PC-3 (cell line): ENCODE measurements around the gene LRRTM4. TPM values are rescaled to one million over a fixed set of nuclear protein-coding genes. Genes with fewer than 3 reads are reported as not detected.

Source experiments
- ATAC-seq: fragments of 200-7000 bp; cut with Tn5 transposase; 2 replicates; pipeline ENCODE4 v1.9.1; 2020; ENCODE audit warnings: mild to moderate bottlenecking, moderate library complexity
- BruUV-seq: library from RNA; stranded (reverse); fragments of 400-500 nt; replicated peaks from 2 replicates; lab custom pipeline; 2021; lab: Mats Ljungman, UMichigan
- CTCF ChIA-PET: fragments of 300-600 bp; sonication (Branson Sonifier 250); formaldehyde crosslinking; loops from one replicate; lab custom pipeline; 2022; ENCODE audit warnings: antibody characterized with exemption; lab: Charles Lee
- POLR2A ChIA-PET: fragments of 300-600 bp; sonication (Branson Sonifier 250); formaldehyde crosslinking; loops from one replicate; lab custom pipeline; 2022; ENCODE audit warnings: antibody characterized with exemption; ENCODE audit not compliant: unreplicated experiment; lab: Charles Lee
- DNase-seq: peaks from one replicate; pipeline ENCODE4 v3.0.0-alpha.2; 2015
- H2AFZ ChIP-seq: fragments of 300-600 bp; sonication (generic); 2 replicates; pipeline ENCODE4 v1.6.0; 2016; ENCODE audit warnings: antibody characterized with exemption, low read length
- H3F3A ChIP-seq: fragments of 300-600 bp; sonication (generic); one replicate; pipeline ENCODE4 v1.6.0; 2017; ENCODE audit warnings: antibody characterized with exemption, low read length, control low read depth, mild to moderate bottlenecking; ENCODE audit not compliant: unreplicated experiment
- H3K27ac ChIP-seq: fragments of 300-600 bp; sonication (generic); 2 replicates; pipeline ENCODE4 v1.5.1; 2016; ENCODE audit warnings: mild to moderate bottlenecking, low read length
- H3K27me3 ChIP-seq: fragments of 300-600 bp; sonication (generic); 2 replicates; pipeline ENCODE4 v1.6.1; 2016; ENCODE audit warnings: low read length, mixed read lengths
- H3K36me3 ChIP-seq: fragments of 300-600 bp; sonication (generic); 2 replicates; pipeline ENCODE4 v1.6.1; 2016; ENCODE audit warnings: low read depth, mixed run types, low read length, mixed read lengths
- H3K4me1 ChIP-seq: fragments of 300-600 bp; sonication (generic); 2 replicates; pipeline ENCODE4 v1.5.1; 2016; ENCODE audit warnings: low read length; ENCODE audit not compliant: insufficient read depth
- H3K4me2 ChIP-seq: fragments of 300-600 bp; sonication (generic); 2 replicates; pipeline ENCODE4 v1.6.0; 2016; ENCODE audit warnings: low read length
- H3K4me3 ChIP-seq: fragments of 300-600 bp; sonication (generic); 2 replicates; pipeline ENCODE4 v1.5.1; 2016; ENCODE audit warnings: mild to moderate bottlenecking, low read length, mixed read lengths
- H3K79me2 ChIP-seq: fragments of 300-600 bp; sonication (generic); 2 replicates; pipeline ENCODE4 v1.6.1; 2017; ENCODE audit warnings: low read length, mixed read lengths
- H3K9ac ChIP-seq: fragments of 300-600 bp; sonication (generic); 2 replicates; pipeline ENCODE4 v1.6.0; 2016; ENCODE audit warnings: mild to moderate bottlenecking, low read length
- H3K9me2 ChIP-seq: fragments of 300-600 bp; sonication (generic); replicated peaks from 2 replicates; pipeline ENCODE4 v1.6.1; 2016; ENCODE audit warnings: mixed run types, low read length, mixed read lengths
- H3K9me3 ChIP-seq: fragments of 300-600 bp; sonication (generic); 2 replicates; pipeline ENCODE4 v1.6.1; 2016; ENCODE audit warnings: low read length, mixed read lengths
- H4K20me1 ChIP-seq: fragments of 300-600 bp; sonication (generic); 2 replicates; pipeline ENCODE4 v1.6.1; 2016; ENCODE audit warnings: low read length, mixed read lengths
- CTCF ChIP-seq: fragments of 300-600 bp; sonication (generic); conservative IDR thresholded peaks from 2 replicates; pipeline ENCODE4 v1.5.1; 2017; ENCODE audit warnings: antibody characterized with exemption, low read depth, mild to moderate bottlenecking, low read length
- EZH2 ChIP-seq: fragments of 300-600 bp; sonication (generic); IDR thresholded peaks from one replicate; pipeline ENCODE4 v1.6.1; 2017; ENCODE audit warnings: antibody characterized with exemption, mild to moderate bottlenecking, low read length; ENCODE audit not compliant: unreplicated experiment
- EZH2phosphoT487 ChIP-seq: fragments of 300-600 bp; sonication (generic); IDR thresholded peaks from 2 replicates; pipeline ENCODE4 v1.6.1; 2018; ENCODE audit warnings: mild to moderate bottlenecking, antibody characterized with exemption, low read length, borderline replicate concordance
- intact Hi-C: fragments of 100-400 bp; cut with micrococcal nuclease; formaldehyde crosslinking; loops from 2 replicates; pipeline ENCODE4 v1.9.0; 2023
- total RNA-seq: library from RNA; depleted of rRNA; stranded (reverse); fragments of >200 nt; gene quantifications from 2 replicates; pipeline ENCODE4 v1.2.3, GENCODE V29; 2014

LRRTM4 gene
- total RNA-seq, 1 experiment from 2014 or later = not detected

DNA sequence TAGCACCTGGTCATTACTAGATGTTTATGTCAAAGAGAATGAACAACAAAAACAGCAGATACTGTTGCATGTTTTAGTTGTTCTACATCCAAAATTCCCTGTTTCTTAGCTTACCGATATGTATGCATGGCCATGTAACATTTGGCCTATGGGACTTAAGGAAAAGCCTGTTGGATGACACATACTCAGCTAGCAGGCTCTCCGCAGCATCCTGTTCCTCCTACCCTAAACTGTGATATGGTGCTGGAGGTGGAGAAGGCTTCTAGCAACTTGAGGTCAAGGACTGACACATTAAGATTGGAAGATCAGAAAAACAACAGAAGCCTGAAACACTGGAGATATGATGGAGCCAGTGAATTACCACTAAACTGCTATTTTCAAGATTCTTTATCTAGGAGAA, 537.8 kb downstream of the LRRTM4 start:
- Histone ChIP-seq H3K27ac (no peak overlapping the region), H3K79me2 (no peaks in the 10 kb centered on the region), H3K9ac (no peak overlapping the region), H3K9me3 (0 out of 2 replicates have a peak, but pooled peaks cover 4% of the 10 kb centered on the region), H3K4me3 (no peak overlapping the region), H3K27me3 (no peaks in the 10 kb centered on the region), H3K4me2 (no peak overlapping the region), H3K36me3 (no peaks in the 10 kb centered on the region), H3K4me1 (no peaks in the 10 kb centered on the region), H4K20me1 (no peaks in the 10 kb centered on the region), H2AFZ (no peak overlapping the region), H3F3A (no peaks in the 10 kb centered on the region), H3K9me2 (no peaks in the 10 kb centered on the region)
- DNase-seq (no peak), ATAC-seq (no peak)
- TF ChIP-seq EZH2 (no peak), CTCF (no peak), EZH2phosphoT487 (no peak)
- ChIA-PET POLR2A (no interaction called here), CTCF (no interaction called here)
- intact Hi-C loops = no loop called here
- BruUV-seq = no TSS peak

- Histone ChIP-seq H3K9ac (no peak overlapping the region), H2AFZ (no peak overlapping the region), H3K9me3 (no peaks in the 10 kb centered on the region), H4K20me1 (no peaks in the 10 kb centered on the region), H3K36me3 (no peaks in the 10 kb centered on the region), H3K4me3 (no peak overlapping the region), H3F3A (no peaks in the 10 kb centered on the region), H3K4me1 (no peaks in the 10 kb centered on the region), H3K9me2 (no peaks in the 10 kb centered on the region), H3K27me3 (no peaks in the 10 kb centered on the region), H3K4me2 (no peak overlapping the region), H3K79me2 (no peaks in the 10 kb centered on the region), H3K27ac (no peak overlapping the region)
- POLR2A ChIA-PET = no interaction called here
- intact Hi-C loops = no loop called here
- ATAC-seq (no peak), DNase-seq (no peak)
- no TSS peak for BruUV-seq
- CTCF ChIA-PET = no interaction called here
- TF ChIP-seq EZH2 = no peak
- no peak for TF ChIP-seq CTCF
- no peak for TF ChIP-seq EZH2phosphoT487
Measured at GRCh38 chr2:76980067-76980787, 541.9 kb downstream of the LRRTM4 start.
